ENCODE data around the gene TFR2.

Gene TFR2

GRCh38 chr7:100654908-100655831 lies 13.8 kb upstream of the TFR2 start:
- DNase-seq (ENCODE audit: low read depth in 3 of 3): no peak

GRCh38 chr7:100649826-100650565 lies 8.6 kb upstream of the TFR2 start:
- no peak for DNase-seq (ENCODE audit: low read depth in 3 of 3)

GRCh38 chr7:100642534-100642907 lies 1.2 kb upstream of the TFR2 start:
- DNase-seq (ENCODE audit: low read depth in 3 of 3): no peak

DNA sequence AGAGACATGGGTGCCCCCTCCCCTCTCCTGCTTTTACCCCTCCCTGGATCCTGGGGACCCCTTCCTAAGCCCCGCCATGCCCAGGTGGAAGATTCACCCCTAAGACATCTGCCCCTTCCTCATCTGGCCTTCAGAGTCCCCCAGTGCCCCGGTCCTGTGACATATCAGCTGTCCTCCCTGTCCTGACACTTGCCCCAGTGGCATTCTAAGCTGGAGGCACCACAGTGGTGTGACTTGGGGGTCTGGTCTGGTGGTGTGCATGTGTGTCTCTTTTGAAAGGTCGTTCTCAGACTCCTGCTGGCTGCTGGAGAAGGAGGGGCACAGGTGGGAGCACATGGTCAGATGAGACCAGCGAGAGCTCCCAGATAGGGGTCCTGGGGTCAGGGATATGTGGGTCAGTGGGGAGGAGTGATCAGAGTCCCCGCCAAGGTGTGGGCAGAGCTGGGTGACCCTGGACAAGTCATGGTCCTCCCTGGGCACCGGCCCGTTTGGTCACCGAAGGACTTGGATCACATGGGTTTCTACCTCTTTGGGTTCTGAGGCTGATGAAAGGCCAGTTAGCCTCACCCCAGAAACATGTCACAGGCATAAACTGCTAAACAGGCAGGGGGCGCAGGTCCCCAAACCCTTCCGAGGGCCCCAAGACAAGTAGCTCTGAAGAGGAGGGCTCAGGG lies 645 bp upstream of the TFR2 start:
- DNase-seq (ENCODE audit: low read depth in 3 of 3): no peak

DNA sequence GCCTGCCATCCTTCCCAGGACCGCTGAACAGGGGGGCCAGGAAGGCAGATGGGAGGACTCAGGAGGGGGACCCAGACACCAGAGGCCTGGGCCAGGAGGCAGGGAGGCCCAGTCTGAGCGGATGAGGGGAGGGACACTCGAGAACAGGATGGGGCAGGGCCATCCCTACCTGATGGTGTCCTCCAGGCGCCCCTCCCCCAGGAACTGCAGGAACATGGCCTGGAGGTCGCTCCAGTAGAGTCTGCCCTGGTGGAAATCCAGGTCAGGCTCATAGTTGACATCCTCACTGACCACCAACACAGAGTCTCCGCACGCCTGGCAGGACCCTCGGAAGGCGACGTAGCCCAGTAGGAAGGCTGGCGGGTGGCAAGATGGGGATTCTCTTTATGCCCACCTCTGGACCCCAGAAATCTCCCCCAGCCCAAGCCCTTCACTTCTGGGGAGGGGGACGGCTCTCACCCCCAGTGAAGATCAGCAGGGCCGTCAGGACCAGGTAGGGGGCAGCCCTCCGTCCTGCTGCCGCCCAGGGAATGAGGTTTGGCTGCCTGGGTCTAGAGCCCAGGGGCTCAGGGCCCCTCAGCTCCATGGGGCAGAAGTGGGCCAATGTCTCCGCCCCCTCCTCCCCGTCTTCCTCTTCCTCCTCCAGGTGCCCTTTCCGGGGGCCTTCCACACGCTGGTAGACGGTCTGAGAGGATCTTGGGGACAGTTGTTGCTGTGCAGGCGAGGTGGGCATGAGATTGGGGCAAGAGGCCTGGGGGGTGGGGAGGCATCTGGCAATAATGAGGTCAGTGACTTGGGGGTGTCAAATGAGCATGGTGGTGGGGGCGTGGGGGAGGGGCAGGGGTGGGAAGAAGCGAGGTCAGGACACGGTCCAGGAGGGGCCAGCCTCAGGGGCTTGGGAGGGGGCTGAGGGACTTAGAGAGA lies 573 bp downstream of the TFR2 start:
- DNase-seq (ENCODE audit: low read depth in 3 of 3): no peak

DNA sequence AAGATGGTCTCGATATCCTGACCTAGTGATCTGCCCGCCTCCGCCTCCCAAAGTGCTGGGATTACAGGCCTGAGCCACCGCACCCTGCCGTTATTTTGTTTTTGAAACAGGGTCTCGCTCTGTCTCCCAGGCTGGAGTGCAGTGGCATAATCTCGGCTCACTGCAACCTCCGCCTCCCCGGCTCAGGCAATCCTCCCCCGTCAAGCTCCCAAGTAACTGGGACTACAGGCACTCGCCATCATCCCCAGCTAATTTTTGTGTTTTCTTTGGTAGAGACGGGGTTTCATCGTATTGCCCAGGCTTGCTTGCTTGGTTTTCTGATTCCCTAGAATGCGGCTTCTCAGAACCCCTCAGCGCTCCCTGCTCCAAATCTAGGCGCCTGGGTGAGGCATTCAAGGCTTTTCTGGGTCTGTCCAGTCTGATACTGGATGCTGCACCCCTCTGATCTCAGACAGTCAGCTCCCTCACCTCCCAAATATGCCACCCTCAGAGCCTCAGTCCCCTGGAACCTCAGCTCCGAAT lies 1.3 kb downstream of the TFR2 start:
- no peak for DNase-seq (ENCODE audit: low read depth in 3 of 3)

- peak; percentile 30 to 46 (median 33) for DNase-seq (ENCODE audit: low read depth in 3 of 3)
Observed at GRCh38 chr7:100632951-100633717, 8.2 kb downstream of the TFR2 start.

- DNase-seq (ENCODE audit: low read depth in 3 of 3): no peak
Observed at GRCh38 chr7:100630066-100630465, 11.3 kb downstream of the TFR2 start.

GRCh38 chr7:100629117-100629716 lies 12.1 kb downstream of the TFR2 start:
- DNase-seq (ENCODE audit: low read depth in 3 of 3): no peak

- DNase-seq (ENCODE audit: low read depth in 3 of 3): no peak
Observed at GRCh38 chr7:100627238-100627549, 14.2 kb downstream of the TFR2 start.

- DNase-seq (ENCODE audit: low read depth in 3 of 3): peak; percentile 74 to 85 (median 80)
Observed at GRCh38 chr7:100626530-100627237, 14.7 kb downstream of the TFR2 start.

- no peak for DNase-seq (ENCODE audit: low read depth in 3 of 3)
Observed at GRCh38 chr7:100626055-100626454, 15.3 kb downstream of the TFR2 start.

DNA sequence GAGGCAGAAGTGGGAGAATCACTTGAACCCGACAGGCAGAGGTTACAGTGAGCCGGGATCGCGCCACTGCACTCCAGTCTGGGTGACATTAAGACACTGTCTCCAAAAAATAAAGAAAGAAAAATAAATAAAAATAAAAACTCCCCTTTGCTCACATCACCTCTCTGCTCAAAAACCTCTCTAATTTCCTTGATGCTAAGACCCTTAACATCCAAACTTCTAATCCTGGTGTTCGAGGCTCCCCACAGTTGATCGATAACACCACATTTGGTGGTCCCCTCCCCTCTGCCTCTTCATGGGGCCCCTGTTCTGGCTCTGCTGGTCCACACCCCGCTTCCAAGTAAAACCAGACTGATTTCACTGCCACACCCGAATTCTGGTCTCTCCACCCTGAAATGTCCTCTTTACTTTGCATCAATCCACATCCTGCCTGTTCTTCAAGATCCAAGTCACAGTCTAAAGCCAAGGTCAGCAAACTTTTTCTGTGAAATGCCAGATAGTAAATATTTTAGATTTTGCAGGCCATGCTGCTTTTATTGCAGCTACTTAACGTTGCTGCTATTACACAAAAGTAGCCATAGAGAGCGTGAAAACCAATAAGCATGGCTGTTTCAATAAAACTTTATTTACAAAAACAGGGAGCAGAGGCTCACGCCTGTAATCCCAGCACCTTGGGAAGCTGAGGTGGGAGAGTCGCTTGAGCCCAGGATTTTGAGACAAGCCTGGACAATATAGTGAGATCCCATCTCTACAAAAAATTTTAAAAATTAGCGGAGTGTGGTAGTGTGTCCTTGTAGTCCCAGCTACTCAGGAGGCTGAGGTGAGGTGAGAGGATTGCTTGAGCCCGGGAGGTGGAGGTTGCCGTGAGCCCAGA lies 17.2 kb downstream of the TFR2 start:
- no peak for DNase-seq (ENCODE audit: low read depth in 3 of 3)

DNA sequence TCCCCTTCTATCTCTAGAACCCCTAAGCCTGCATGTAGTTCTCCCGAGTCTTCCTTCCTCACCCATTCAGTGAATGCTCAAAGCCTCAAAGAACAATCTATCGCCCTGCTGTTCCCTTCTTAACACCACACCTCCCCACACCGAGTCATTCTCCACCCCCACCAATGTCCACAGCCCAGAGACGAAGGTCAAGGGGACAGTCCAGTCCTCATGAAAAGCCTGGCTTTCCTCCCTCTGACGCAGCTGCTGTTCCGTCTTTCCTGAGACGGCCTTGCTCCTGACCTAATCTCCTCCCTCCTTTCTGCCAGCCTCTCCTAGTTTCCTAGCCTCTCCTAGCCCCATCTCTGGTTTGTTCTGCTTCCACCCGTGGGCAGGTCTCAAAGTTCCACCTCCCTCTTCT lies 19.8 kb downstream of the TFR2 start:
- no peak for DNase-seq (ENCODE audit: low read depth in 3 of 3)

DNA sequence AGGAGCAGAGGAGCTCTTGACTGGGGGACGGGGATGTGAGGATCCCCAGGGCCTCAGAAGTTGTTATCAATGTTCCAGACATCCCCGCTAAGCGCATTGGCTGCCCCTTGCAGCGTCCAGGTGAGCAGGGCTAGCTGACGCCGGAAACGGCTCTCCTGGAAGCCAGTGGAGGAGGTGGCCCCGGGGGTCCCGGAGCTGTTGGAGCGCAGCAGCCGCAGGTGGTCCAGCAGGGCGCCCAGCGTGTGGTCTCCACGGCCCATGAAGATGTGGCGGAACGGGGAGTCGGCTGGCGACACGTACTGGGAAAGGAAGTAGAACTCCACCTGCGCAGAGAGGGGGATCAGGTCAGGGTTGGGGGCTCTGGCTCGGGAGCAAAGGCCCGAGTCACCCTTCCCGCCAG lies 20.5 kb downstream of the TFR2 start:
- DNase-seq (ENCODE audit: low read depth in 3 of 3): no peak

DNA sequence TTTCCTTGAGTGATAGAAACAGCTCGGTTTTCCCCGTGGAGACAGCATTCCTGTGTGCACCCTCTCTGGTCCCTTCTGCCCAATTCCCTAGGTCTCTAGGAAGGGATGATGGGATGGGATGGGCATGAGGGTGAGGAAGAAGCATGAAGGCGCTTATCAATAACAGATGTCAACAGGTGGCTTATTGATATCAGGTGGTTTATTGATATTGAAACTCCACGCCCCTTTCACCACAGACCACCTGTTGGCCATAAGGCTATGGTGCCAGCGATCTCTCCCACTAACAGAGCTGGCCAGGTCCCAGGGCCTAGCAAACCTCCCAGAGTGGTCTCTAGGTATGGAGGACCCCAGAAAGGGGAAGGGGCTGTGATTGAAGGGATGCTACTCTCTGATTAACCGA lies 21.1 kb downstream of the TFR2 start:
- DNase-seq (ENCODE audit: low read depth in 3 of 3): no peak

GRCh38 chr7:100614308-100614861 lies 27.0 kb downstream of the TFR2 start:
- no peak for DNase-seq (ENCODE audit: low read depth in 3 of 3)
